ENCODE measurements around the gene MAFF.
"Not testable (repeated sequence)": the region's sequence is repeated elsewhere in the genome, so short reads cannot be mapped to it uniquely, and the experiment has no call there.

MAFF gene

GRCh38 chr22:38201711-38202436 is at the start of gene MAFF:
Gene MAFF (plus strand): TSS chr22:38201994. CDS start chr22:38213854, 11,860 bp downstream.
- Mint-ChIP-seq H3K4me3 (peak within 1 kb of the TSS; percentile 88), H3K27ac (peak within 1 kb of the TSS; percentile 94), H3K36me3 (no peaks in the 10 kb centered on the region), H3K27me3 (no peaks in the 10 kb centered on the region), H3K4me1 (ENCODE audit: low read depth) (peaks cover 28% of the 10 kb centered on the region), H3K9me3 (ENCODE audit: low read depth) (no peaks in the 10 kb centered on the region)

- Mint-ChIP-seq H3K36me3 (peaks cover 15% of the 10 kb centered on the region), H3K9me3 (ENCODE audit: low read depth) (no peaks in the 10 kb centered on the region), H3K4me1 (ENCODE audit: low read depth) (peaks cover 5% of the 10 kb centered on the region), H3K4me3 (no peak overlapping the region), H3K27me3 (no peaks in the 10 kb centered on the region), H3K27ac (no peak overlapping the region)
Measured at GRCh38 chr22:38153821-38154562, 47.8 kb upstream of the MAFF start.

- H3K9me3 Mint-ChIP-seq (ENCODE audit: low read depth); H3K4me3 Mint-ChIP-seq; H3K27me3 Mint-ChIP-seq; H3K27ac Mint-ChIP-seq; H3K4me1 Mint-ChIP-seq (ENCODE audit: low read depth): not testable (repeated sequence)
- peaks cover 15% of the 10 kb centered on the region for H3K36me3 Mint-ChIP-seq
Measured at GRCh38 chr22:38154563-38154915, 47.3 kb upstream of the MAFF start.

GRCh38 chr22:38155703-38156102 is 46.1 kb upstream of the MAFF start:
- peaks cover 4% of the 10 kb centered on the region for H3K4me1 Mint-ChIP-seq (ENCODE audit: low read depth)
- H3K4me3 Mint-ChIP-seq = no peak overlapping the region
- H3K27me3 Mint-ChIP-seq = no peaks in the 10 kb centered on the region
- no peaks in the 10 kb centered on the region for H3K9me3 Mint-ChIP-seq (ENCODE audit: low read depth)
- H3K36me3 Mint-ChIP-seq = peaks cover 15% of the 10 kb centered on the region
- H3K27ac Mint-ChIP-seq = no peak overlapping the region

- Mint-ChIP-seq H3K27me3 (no peaks in the 10 kb centered on the region), H3K36me3 (peaks cover 12% of the 10 kb centered on the region), H3K4me1 (ENCODE audit: low read depth) (peaks cover 7% of the 10 kb centered on the region), H3K4me3 (no peak overlapping the region), H3K27ac (no peak overlapping the region), H3K9me3 (ENCODE audit: low read depth) (no peaks in the 10 kb centered on the region)
Measured at GRCh38 chr22:38162881-38163843, 38.6 kb upstream of the MAFF start.

- Mint-ChIP-seq H3K27me3 (no peaks in the 10 kb centered on the region), H3K9me3 (ENCODE audit: low read depth) (no peaks in the 10 kb centered on the region), H3K36me3 (peaks cover 12% of the 10 kb centered on the region), H3K4me1 (ENCODE audit: low read depth) (peaks cover 7% of the 10 kb centered on the region), H3K27ac (no peak overlapping the region), H3K4me3 (no peak overlapping the region)
Measured at GRCh38 chr22:38163844-38164550, 37.8 kb upstream of the MAFF start.

- Mint-ChIP-seq H3K4me1 (ENCODE audit: low read depth) (peaks cover 7% of the 10 kb centered on the region), H3K36me3 (peaks cover 12% of the 10 kb centered on the region), H3K27me3 (no peaks in the 10 kb centered on the region), H3K9me3 (ENCODE audit: low read depth) (no peaks in the 10 kb centered on the region), H3K4me3 (no peak overlapping the region), H3K27ac (no peak overlapping the region)
Measured at GRCh38 chr22:38164551-38164918, 37.3 kb upstream of the MAFF start.

- Mint-ChIP-seq H3K4me1 (ENCODE audit: low read depth) (peaks cover 7% of the 10 kb centered on the region), H3K36me3 (peaks cover 12% of the 10 kb centered on the region), H3K9me3 (ENCODE audit: low read depth) (no peaks in the 10 kb centered on the region), H3K27me3 (no peaks in the 10 kb centered on the region), H3K27ac (no peak overlapping the region), H3K4me3 (no peak overlapping the region)
Measured at GRCh38 chr22:38165922-38166593, 35.7 kb upstream of the MAFF start.

- Mint-ChIP-seq H3K9me3 (ENCODE audit: low read depth) (no peaks in the 10 kb centered on the region), H3K4me1 (ENCODE audit: low read depth) (peaks cover 5% of the 10 kb centered on the region), H3K36me3 (peaks cover 9% of the 10 kb centered on the region), H3K27ac (no peak overlapping the region), H3K4me3 (no peak overlapping the region), H3K27me3 (no peaks in the 10 kb centered on the region)
Measured at GRCh38 chr22:38167988-38168407, 33.8 kb upstream of the MAFF start.

GRCh38 chr22:38169116-38169515 is 32.7 kb upstream of the MAFF start:
- H3K27ac Mint-ChIP-seq = no peak overlapping the region
- H3K9me3 Mint-ChIP-seq (ENCODE audit: low read depth) = no peaks in the 10 kb centered on the region
- H3K4me1 Mint-ChIP-seq (ENCODE audit: low read depth) = peaks cover 11% of the 10 kb centered on the region
- H3K4me3 Mint-ChIP-seq = no peak overlapping the region
- peaks cover 9% of the 10 kb centered on the region for H3K36me3 Mint-ChIP-seq
- H3K27me3 Mint-ChIP-seq = no peaks in the 10 kb centered on the region

GRCh38 chr22:38170469-38170868 is 31.3 kb upstream of the MAFF start:
- Mint-ChIP-seq H3K4me1 (ENCODE audit: low read depth) (peaks cover 11% of the 10 kb centered on the region), H3K4me3 (no peak overlapping the region), H3K36me3 (peaks cover 7% of the 10 kb centered on the region), H3K9me3 (ENCODE audit: low read depth) (no peaks in the 10 kb centered on the region), H3K27me3 (no peaks in the 10 kb centered on the region), H3K27ac (no peak overlapping the region)

GRCh38 chr22:38171927-38172831 is 29.6 kb upstream of the MAFF start:
- H3K27me3 Mint-ChIP-seq = no peaks in the 10 kb centered on the region
- H3K27ac Mint-ChIP-seq = no peak overlapping the region
- peaks cover 11% of the 10 kb centered on the region for H3K4me1 Mint-ChIP-seq (ENCODE audit: low read depth)

More at GRCh38 chr22:38171927-38172831, 29.6 kb upstream of the MAFF start:
- no peak overlapping the region for H3K4me3 Mint-ChIP-seq
- H3K36me3 Mint-ChIP-seq = peaks cover 5% of the 10 kb centered on the region
- H3K9me3 Mint-ChIP-seq (ENCODE audit: low read depth) = no peaks in the 10 kb centered on the region
